Measurements from ENCODE around the gene CBX5.

Gene CBX5

GRCh38 chr12:54227376-54227775, 52.5 kb downstream of the CBX5 start:
- DNase-seq (ENCODE audit: low read depth, low spot score), result no peak

DNA sequence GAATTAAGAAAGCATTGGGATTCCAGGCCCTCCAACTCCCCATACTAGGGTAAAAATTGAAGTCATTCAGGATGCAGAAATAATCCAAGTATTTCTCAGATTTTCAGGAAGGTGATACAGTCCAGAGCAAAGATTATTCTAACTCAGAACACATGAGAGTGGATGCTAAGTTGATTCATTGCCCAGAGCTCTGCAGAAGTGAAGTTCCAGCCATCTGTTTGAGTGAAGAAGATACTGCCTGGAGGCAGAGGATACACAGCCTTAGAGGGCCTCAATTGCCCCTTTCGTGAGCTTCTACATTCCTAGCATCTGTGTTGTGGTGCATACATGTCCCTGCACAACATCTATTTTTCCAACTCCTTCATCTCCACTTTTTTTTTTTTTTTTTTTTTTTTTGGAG, 54.3 kb downstream of the CBX5 start:
- no peak for DNase-seq (ENCODE audit: low read depth, low spot score)

DNA sequence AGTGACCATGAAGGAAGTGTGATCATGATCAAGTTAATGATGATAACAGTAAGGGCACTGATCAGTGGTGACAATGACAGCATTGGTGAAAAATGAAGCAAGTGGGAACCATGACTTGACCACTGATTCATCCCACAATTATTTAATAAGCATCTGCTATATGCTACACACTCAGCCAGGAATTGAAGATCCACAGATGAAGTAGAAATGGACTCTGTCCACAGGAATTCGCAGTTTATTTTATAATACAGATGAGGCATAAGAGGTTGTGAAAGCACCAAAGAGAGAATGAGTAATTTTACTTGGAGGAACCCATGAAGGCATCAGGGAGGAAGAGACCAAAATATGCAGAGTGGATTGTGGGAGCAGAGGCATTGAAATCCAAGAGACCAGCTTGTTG, 57.3 kb downstream of the CBX5 start:
- DNase-seq (ENCODE audit: low read depth, low spot score), result no peak

DNA sequence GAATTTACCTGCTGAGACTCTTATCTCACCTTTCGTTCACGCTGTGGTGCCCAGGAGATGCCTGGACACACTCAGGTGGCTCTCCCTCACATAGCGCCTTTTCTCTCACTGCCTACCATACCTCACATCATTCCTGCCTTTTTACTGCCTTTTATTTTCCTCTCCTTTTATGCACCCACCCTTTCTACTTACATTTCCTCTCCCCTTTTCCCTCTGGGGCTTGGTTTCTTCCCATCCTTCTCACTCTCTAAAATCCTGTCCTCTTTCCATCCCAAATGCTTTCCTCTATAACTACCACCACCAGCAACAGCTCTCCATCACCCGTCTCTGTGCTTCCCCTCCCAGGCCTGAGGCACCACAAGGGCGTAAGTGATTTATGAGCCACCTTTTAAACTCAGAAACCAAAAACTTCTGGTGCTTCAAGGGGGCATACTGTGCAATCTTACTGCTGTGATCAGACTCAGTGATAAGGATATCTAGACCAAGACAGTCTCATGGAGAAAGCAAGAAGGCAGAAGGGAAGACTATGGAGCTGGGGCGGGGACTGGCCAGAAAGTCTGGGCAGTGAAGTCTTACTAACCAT, 58.4 kb downstream of the CBX5 start:
- DNase-seq (ENCODE audit: low read depth, low spot score), result no peak

- DNase-seq (ENCODE audit: low read depth, low spot score), result no peak
Observed at GRCh38 chr12:54220567-54220966, 59.4 kb downstream of the CBX5 start.

- DNase-seq (ENCODE audit: low read depth, low spot score), result peak; percentile 93
Observed at GRCh38 chr12:54220092-54220557, 59.8 kb downstream of the CBX5 start.

DNA sequence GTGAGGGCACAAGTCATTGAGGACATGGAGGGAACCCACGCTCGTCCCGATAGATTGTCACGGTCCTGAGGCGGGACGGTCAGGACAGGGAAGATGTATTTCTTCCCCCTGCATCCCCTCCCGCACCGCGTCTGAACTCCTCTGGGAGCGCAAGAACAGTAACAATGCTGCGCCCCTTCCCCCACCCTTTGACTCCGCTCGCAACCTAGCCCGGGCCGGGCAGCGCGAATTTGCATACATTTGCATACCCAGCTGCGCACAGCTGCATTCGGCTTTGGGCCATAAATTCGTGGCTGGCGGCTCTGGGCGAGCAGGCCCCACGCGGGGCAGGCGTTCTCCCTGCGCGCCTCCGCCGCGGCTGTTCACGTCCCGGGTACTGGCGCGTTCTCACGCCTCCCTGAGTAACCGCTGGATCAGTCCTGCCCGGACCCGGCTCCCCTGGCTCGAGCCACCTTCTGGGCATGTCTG, 62.1 kb downstream of the CBX5 start:
- peak; percentile 88 for DNase-seq (ENCODE audit: low read depth, low spot score)

- DNase-seq (ENCODE audit: low read depth, low spot score), result peak; percentile 97
Observed at GRCh38 chr12:54216797-54217661, 62.9 kb downstream of the CBX5 start.

DNA sequence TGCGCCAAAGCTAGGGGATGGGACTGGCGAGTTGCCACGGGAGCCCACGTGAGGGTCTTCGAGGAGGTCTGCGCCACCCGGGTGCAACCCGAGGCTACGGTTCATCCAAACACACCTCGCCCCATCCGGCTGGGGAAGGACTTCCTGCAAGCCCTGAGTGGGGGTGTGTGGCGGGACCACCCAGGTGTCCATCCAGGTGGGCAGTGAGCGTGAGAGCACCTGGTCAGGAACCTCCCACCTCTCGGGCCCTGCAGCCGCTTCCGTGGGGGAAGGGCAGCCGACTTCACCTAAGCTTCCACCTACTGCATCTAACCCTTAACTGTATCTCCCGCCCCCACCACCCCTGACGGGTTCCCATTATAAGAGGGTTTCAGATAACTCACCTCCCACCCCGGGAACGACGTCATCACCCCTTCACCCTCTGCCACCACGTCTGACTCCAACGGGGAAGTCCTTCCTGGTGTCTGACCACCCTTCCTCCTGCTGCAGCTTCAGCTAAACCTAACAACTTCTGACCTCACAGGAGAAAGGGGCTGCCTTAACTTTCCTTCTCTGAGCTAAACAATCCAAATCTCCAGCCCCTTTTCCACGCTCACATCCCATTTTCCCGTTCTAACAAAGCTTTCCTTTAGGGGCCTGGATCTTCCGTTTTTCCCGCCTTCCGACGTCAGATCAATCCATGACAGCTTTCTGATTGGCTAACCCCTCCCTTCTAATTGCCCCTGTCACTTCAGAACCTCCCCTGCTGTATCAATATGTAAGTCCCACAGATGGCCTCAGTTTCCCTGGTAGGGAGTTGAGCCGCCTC, 63.7 kb downstream of the CBX5 start:
- peak; percentile 69 for DNase-seq (ENCODE audit: low read depth, low spot score)

- DNase-seq (ENCODE audit: low read depth, low spot score), result peak; percentile 97
Observed at GRCh38 chr12:54214553-54215406, 65.1 kb downstream of the CBX5 start.

DNA sequence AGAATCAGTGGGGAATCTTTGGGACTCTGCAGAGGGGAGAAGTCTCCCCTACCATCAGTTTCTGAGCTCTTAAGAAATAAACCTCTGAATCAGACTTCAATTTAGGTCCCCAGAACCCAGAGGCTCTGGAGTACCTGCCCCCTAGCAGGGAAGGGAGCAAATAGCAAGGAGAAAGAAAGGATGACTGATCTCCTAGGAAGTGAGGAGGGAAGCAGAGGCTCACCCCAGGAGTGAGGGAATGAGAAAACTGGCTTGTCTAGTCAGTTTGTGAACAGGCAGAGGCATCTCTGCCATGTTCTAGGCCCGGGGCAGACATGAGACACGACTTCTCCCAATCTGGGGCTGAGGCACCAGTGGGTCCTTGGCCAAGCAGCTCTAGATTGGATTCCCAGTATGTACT, 66.8 kb downstream of the CBX5 start:
- DNase-seq (ENCODE audit: low read depth, low spot score), result no peak

GRCh38 chr12:54211920-54212319, 68.0 kb downstream of the CBX5 start:
- DNase-seq (ENCODE audit: low read depth, low spot score), result no peak

- no peak for DNase-seq (ENCODE audit: low read depth, low spot score)
Observed at GRCh38 chr12:54210400-54210790, 69.5 kb downstream of the CBX5 start.

- DNase-seq (ENCODE audit: low read depth, low spot score), result peak; percentile 80
Observed at GRCh38 chr12:54208591-54208990, 71.3 kb downstream of the CBX5 start.

- DNase-seq (ENCODE audit: low read depth, low spot score), result peak; percentile 96
Observed at GRCh38 chr12:54207539-54208294, 72.2 kb downstream of the CBX5 start.

DNA sequence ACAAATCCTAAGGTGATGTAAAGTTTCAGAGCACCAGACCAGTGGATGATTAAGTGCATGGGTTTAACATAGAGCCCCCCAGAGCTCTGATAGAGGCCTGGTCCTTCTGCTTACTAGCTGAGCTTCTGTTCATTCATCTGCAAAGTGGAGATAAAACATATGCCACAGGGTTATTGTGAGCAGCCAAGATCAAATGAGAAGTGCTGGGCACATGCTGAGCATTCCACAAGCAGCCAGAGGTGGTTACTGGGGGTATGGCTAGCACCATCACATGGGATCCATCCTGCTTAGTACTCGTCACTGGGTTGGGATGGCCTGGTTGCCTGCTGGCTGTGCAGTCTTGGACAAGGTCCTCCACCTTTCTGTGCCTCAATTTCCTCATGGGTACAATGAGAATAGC, 73.1 kb downstream of the CBX5 start:
- DNase-seq (ENCODE audit: low read depth, low spot score), result no peak

DNA sequence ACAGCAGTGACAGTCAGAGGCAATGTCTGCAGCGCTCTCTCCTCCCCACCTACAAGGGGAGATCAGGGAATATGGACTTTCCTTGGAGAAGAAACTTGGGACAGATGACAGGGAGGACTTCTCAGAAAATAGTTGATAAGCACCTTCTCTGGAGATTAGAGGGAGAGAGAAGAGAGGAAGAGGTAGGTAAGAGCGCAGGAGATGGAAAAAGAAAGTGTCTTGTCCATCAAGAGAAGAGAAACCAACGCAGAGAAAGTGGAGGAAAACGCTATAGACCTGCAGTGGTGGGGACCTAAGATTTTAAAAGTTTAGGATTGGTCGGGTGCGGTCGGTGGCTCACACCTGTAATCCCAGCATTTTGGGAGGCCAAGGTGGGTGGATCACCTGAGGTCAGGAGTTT, 75.6 kb downstream of the CBX5 start:
- no peak for DNase-seq (ENCODE audit: low read depth, low spot score)

- DNase-seq (ENCODE audit: low read depth, low spot score), result peak; percentile 94
Observed at GRCh38 chr12:54201001-54201794, 78.7 kb downstream of the CBX5 start.

GRCh38 chr12:54200412-54200811, 79.5 kb downstream of the CBX5 start:
- DNase-seq (ENCODE audit: low read depth, low spot score), result no peak

DNA sequence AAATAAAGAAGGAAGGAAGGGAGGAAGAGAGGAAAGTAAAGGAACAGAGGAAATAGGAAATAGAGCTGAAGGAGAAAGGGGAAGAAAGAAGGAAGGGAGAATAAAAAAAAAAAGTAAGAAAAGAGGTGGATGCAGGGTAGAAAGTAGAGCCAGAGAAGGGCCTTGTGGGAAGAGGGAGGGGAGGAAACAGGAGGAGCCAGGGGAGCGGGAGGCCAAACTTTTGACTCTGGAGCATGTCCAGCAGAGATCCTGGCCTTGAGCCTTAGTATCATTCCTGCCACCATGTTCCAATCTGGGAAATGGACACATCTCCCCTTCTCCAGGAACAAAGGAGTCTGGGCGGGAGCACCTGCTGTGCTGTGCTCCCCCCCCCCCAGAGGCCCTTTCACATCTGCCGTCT, 80.0 kb downstream of the CBX5 start:
- DNase-seq (ENCODE audit: low read depth, low spot score), result no peak
